OCI-LY7 (cell line): ENCODE measurements around the gene HDAC7.

ENCODE experiments used
- EZH2phosphoT487 ChIP-seq: fragments of 200-600 bp; sonication (generic); IDR thresholded peaks from 2 replicates; pipeline ENCODE4 v1.6.1; 2018; ENCODE audit warnings: low read depth, borderline replicate concordance, mild to moderate bottlenecking, mixed run types, antibody characterized with exemption, low read length, moderate library complexity, mixed read lengths
- TF ChIP-seq, protein P1 (sequence below): fragments of 200-600 bp; sonication (generic); conservative IDR thresholded peaks from 2 replicates; pipeline ENCODE4 v1.5.1; 2014; ENCODE audit warnings: mild to moderate bottlenecking, antibody characterized with exemption, low read length, moderate library complexity, mixed read lengths

DNA sequence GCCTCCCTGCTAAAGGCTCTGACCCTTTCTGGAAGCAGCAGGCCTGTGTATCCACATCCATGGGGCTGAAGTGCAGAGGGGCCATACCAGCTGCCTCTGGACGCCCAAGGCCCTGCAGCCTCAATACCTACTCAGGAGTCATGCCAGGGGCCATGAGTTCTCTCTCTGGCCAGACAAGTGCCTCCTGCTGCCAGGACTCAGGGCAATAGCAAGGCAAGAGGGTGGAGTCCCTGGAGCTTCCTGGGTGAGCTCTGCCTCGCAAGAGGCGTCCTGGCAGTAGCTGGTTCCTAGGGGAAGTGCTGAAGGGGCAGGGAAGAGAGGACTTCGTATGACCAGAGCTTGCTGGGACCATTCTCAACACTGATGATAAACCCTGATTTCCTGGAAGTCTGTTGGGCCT, 83.5 kb downstream of the HDAC7 start:
- TF ChIP-seq, protein P1, sequence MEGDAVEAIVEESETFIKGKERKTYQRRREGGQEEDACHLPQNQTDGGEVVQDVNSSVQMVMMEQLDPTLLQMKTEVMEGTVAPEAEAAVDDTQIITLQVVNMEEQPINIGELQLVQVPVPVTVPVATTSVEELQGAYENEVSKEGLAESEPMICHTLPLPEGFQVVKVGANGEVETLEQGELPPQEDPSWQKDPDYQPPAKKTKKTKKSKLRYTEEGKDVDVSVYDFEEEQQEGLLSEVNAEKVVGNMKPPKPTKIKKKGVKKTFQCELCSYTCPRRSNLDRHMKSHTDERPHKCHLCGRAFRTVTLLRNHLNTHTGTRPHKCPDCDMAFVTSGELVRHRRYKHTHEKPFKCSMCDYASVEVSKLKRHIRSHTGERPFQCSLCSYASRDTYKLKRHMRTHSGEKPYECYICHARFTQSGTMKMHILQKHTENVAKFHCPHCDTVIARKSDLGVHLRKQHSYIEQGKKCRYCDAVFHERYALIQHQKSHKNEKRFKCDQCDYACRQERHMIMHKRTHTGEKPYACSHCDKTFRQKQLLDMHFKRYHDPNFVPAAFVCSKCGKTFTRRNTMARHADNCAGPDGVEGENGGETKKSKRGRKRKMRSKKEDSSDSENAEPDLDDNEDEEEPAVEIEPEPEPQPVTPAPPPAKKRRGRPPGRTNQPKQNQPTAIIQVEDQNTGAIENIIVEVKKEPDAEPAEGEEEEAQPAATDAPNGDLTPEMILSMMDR: no peak
- no peak for TF ChIP-seq EZH2phosphoT487
